Retina (tissue), 1 donor: ENCODE data around the gene GPC5.
"Not testable (repeated sequence)": the region's sequence is repeated elsewhere in the genome, so short reads cannot be mapped to it uniquely, and the experiment has no call there.

Experiments
- DNase-seq: peaks from one replicate; pipeline ENCODE4 v3.0.0-alpha.2; 2016

Gene GPC5

DNA sequence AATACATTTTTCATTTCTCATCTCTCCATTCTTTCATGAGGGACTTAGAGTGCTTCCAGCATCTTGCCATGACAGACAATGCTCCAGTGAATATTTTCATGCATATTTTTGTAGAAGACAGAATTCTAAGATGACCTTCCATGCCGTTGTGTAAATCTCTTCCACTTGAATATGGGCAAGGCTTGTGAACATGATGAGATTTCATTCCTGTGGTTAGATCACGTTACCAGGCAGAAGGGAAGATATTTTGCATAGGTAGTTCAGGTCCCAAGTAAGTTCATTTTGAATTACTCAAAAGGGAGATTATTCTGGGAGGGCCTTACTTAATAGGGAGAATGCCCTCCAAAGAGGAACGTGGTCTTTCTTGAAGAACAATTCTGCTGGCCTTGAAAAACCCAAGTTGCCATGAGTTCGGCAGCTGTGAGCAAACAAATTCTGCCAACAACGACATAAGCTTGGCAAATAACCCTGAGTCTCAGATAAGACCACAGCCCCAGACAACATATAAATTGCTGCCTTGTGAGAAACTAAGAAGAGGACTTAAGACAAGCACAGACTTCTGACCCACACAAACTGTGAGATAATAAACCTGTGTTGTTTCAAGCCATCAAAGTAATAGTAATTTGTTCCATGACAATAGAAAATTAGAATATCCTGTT lies 1427.6 kb downstream of the GPC5 start:
- no peak for DNase-seq

GRCh38 chr13:92827503-92827902 lies 1429.1 kb downstream of the GPC5 start:
- DNase-seq = no peak

DNA sequence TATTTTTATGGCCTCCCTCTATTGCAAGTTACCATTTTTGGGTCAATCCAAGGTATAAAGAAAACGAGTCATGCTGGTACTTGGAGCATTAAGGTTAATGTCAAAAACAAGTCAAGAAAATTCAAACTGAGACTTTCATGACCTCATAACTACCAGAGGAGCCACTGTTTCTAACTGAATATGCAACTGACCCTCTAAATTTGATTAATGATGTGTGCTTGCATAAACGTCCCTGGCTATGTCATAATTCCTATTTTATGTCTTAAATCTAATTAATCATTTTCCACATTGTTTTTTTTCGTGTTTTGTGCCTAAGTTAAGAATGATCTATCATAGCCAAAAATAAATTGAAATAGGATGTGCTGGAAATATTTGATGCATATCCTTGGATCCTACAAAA lies 1431.5 kb downstream of the GPC5 start:
- DNase-seq = no peak

DNA sequence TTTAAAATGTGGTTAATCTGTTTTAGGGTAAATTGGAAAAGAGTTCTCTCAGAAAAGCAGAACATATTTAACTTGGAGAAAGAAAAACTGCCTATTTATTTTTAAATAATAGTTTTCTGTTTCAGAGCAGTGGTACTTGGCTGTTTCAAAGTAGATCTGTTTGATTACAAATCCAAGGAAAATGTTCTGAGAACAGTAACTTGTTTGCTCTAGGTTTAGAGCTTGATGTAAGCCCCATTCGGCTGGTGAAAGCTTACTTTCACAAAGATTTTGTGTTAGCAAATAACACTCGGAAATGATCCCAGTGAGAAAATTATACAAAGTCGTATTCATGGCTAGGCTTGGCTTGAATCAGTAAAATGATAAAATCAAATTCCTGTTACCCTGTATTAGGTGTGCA lies 1432.4 kb downstream of the GPC5 start:
- no peak for DNase-seq

GRCh38 chr13:92833071-92833470 lies 1434.7 kb downstream of the GPC5 start:
- DNase-seq = no peak

DNA sequence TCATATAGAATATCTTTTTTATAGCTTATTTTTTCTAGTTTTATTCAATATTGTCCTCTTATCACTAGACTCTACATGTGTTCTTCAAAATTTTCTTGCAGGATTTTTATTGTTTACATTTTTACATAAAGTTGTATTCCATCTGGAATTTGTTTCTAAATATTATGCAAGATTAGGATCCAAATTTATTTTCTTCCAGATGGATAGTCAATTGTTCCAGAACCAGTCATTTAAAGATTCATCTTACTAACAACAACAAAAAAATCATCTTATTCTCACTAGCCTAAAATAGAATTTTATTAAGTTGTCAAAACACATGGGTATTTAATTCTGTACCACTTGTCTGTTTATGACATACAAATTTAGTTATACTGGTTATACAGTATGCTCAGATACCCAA lies 1437.8 kb downstream of the GPC5 start:
- DNase-seq = no peak

DNA sequence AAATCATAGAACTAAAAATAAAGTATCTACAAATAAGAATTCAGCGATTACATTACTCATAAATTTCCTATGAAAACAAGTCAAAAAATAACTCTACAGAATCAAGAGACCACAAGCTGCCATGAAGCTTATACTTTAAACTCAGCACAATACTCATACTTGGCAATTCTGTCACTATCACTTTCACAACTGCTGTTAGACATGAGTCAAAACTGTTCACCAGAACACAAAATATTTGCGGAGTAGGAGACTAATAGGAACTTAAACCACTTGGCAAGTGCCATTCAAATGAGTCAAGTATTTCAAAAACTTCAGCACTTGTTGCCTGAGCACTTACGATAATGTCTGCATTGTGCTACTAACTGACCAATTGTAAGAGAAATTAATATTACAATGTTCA lies 1440.4 kb downstream of the GPC5 start:
- no peak for DNase-seq

DNA sequence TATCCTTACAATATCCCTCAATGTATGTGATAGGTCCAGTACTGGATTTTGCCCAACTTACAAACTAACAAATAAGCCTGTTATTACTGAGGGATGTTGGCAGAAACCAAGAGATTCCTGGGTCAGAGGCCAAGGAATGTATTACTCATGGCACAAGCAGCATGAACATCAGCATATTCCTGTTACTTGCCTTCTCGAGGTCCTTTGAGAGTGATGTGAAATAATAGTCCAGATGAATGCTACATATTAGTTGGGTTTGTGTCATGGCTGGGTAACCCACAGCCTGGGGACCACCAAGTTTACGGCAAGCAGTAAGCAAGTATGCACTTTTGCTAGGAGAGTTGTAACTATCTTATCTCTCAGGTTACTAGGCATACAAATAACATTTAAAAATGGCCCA lies 1443.7 kb downstream of the GPC5 start:
- no peak for DNase-seq

GRCh38 chr13:92843549-92843948 lies 1445.1 kb downstream of the GPC5 start:
- no peak for DNase-seq

GRCh38 chr13:92849381-92849780 lies 1451.0 kb downstream of the GPC5 start:
- no peak for DNase-seq

DNA sequence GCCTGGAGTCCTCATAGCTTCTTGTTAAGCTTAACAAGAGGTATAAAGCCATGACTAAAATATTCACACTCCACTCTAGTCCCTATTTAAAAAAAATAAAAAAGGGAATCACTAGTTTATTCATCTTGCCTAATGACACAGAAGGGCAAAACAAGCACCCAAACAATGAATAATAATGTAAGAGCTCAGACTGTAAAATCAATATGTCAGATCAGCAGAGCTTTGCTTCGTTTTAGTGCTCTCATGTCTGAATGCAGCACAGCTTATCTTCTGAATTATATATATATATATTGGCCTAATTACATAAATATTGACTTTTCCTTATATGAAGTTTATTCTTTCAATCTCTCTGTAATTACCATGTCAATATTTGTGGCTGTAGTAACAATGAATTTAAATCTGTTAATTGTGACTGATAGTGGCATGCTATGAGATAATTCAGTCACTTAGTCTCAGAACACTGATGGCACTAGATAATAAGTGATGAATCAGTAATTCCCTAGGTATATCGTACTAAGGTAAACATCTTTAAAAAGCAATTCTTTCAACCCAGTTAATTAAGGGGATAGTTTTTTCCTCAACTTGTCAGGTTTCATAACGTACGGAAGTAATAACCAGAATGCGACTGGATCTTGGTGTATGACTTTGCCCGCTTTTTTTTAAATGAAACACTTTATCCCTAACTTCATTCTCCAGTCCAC lies 1466.3 kb downstream of the GPC5 start:
- DNase-seq = no peak

DNA sequence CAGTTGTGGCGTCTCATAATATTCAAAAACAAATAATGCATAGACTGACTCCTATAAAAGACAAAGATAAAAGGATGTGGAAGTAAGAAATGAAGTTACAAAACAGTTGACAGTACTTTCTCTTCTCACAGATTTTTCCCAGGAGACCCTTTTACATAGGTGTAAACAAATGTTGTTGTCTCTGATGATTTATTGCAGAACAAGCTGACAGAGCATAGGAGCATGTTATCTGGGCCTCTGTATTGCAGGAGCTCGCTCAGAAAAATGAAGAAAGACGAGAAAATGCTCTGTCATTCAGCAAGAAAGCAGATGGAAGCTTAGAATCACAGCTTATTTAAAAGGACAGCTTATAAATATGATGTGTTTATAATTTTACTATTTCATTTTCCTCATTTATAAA lies 1474.6 kb downstream of the GPC5 start:
- DNase-seq = no peak

- DNase-seq = no peak
Measured at GRCh38 chr13:92886535-92887077, 1488.2 kb downstream of the GPC5 start.

DNA sequence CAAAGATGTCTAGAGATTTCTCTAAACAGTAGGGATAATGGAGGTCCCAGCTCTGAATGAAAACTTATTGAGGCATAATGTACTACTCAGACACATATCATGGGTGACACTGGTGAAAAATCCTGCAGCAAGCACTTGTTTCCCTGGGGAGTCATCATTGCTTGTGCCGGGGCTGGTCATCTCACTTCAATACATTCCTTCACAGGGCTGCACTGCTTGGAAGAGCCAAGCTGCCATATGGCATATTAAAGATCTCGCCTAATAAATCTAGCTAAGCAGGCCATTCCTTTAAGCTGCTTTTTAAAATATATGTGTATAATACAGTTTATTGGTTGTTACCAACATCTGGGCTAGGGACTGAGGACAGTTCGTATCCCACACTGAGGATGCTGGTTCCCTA lies 1496.0 kb downstream of the GPC5 start:
- DNase-seq = peak; percentile 10

GRCh38 chr13:92896842-92897241 lies 1498.4 kb downstream of the GPC5 start:
- no peak for DNase-seq

DNA sequence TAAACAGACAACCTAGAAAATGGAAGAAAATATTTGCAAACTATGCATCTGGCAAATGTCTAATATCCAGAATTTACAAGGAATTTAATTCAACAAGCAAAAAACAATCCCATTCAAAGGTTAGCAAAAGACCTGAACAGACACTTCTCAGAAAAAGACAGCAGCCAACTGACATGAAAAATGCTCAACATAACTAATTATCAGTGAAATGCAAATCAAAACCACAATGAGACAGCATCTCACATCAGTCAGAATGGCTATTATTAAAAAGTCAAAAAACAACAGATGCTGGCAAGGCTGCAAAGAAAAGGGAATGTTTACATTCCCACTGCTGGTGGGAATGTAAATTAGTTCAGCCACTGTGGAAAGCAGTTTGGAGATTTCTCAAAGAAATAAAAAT lies 1500.5 kb downstream of the GPC5 start:
- not testable (repeated sequence) for DNase-seq

GRCh38 chr13:92900446-92900845 lies 1502.0 kb downstream of the GPC5 start:
- no peak for DNase-seq

- no peak for DNase-seq
Measured at GRCh38 chr13:92901739-92902138, 1503.3 kb downstream of the GPC5 start.

GRCh38 chr13:92912629-92913028 lies 1514.2 kb downstream of the GPC5 start:
- no peak for DNase-seq

GRCh38 chr13:92913840-92914239 lies 1515.4 kb downstream of the GPC5 start:
- DNase-seq = no peak
